CD14-positive monocyte (primary cell): ENCODE results near the gene CHPT1. TPM values are rescaled to one million over a fixed set of nuclear protein-coding genes. Genes with fewer than 3 reads are reported as not detected.

Source experiments
- DNase-seq, 3 donors: peaks; one replicate each; pipeline ENCODE4 v3.0.0-alpha.2; 2011 to 2022
- H2AFZ ChIP-seq: 2 replicates; pipeline ENCODE4 v1.6.0; 2012; ENCODE audit warnings: mild to moderate bottlenecking, low read depth, low read length, inconsistent platforms; ENCODE audit not compliant: insufficient read depth, poor library complexity, severe bottlenecking
- H3K27ac ChIP-seq, 2 donors: 1 replicate in 1 of 2; 2 replicates in 1 of 2; pipeline ENCODE4 v1.5.1; 2012 to 2013; ENCODE audit warnings: low read length in 2 of 2, control low read depth in 1 of 2, inconsistent platforms in 1 of 2, low read depth in 1 of 2, mild to moderate bottlenecking in 1 of 2
- H3K27me3 ChIP-seq, 2 donors: one replicate each; pipeline versions ENCODE4 v1.6.0 to v1.6.1; 2011 to 2013; ENCODE audit warnings: low read length in 2 of 2; ENCODE audit not compliant: control insufficient read depth in 2 of 2, insufficient read depth in 2 of 2
- H3K36me3 ChIP-seq, 2 donors: replicated peaks in 1 of 2; 1 replicate in 1 of 2; 2 replicates in 1 of 2; pipeline versions ENCODE4 v1.5.1 to v1.6.1; 2012 to 2013; ENCODE audit warnings: low read length in 2 of 2, control low read depth in 1 of 2, inconsistent platforms in 1 of 2, mild to moderate bottlenecking in 1 of 2; ENCODE audit not compliant: insufficient read depth in 2 of 2, control insufficient read depth in 1 of 2
- H3K4me1 ChIP-seq, 2 donors: 1 replicate in 1 of 2; 2 replicates in 1 of 2; pipeline versions ENCODE4 v1.5.1 to v1.6.1; 2012 to 2013; ENCODE audit warnings: low read length in 2 of 2, control low read depth in 1 of 2, inconsistent platforms in 1 of 2, mild to moderate bottlenecking in 1 of 2, moderate library complexity in 1 of 2; ENCODE audit not compliant: insufficient read depth in 2 of 2, control insufficient read depth in 1 of 2
- H3K4me2 ChIP-seq: replicated peaks from 2 replicates; pipeline ENCODE3; 2012; ENCODE audit warnings: low read length, moderate library complexity, mild to moderate bottlenecking; ENCODE audit not compliant: poor library complexity, severe bottlenecking; ENCODE audit errors: extremely low read depth
- H3K4me3 ChIP-seq, 3 experiments: fragments of 200-600 bp in 1 of 3; sonication (generic) in 1 of 3; replicated peaks in 1 of 3; 1 replicate in 2 of 3; 2 replicates in 1 of 3; pipeline ENCODE4 v1.5.1; 2011 to 2013; ENCODE audit warnings: low read length in 3 of 3, mild to moderate bottlenecking in 3 of 3, control low read depth in 2 of 3, low read depth in 2 of 3, inconsistent platforms in 1 of 3, moderate library complexity in 1 of 3
- H3K79me2 ChIP-seq: 2 replicates; pipeline ENCODE4 v1.6.0; 2012; ENCODE audit warnings: mild to moderate bottlenecking, control low read depth, inconsistent platforms, low read length, moderate library complexity; ENCODE audit not compliant: insufficient read depth
- H3K9ac ChIP-seq: 2 replicates; pipeline ENCODE4 v1.6.0; 2017; ENCODE audit warnings: low read length, mild to moderate bottlenecking; ENCODE audit not compliant: insufficient read depth, poor library complexity, severe bottlenecking
- H3K9me3 ChIP-seq, 2 donors: replicated peaks in 1 of 2; 1 replicate in 1 of 2; 2 replicates in 1 of 2; pipeline versions ENCODE4 v1.5.1 to v1.6.1; 2012 to 2013; ENCODE audit warnings: low read length in 2 of 2, control low read depth in 1 of 2; ENCODE audit not compliant: control insufficient read depth in 1 of 2, insufficient read depth in 1 of 2
- H4K20me1 ChIP-seq: 2 replicates; pipeline ENCODE4 v1.6.0; 2012; ENCODE audit warnings: mild to moderate bottlenecking, low read length, control low read depth, moderate library complexity; ENCODE audit not compliant: insufficient read depth
- H3K27ac Mint-ChIP-seq, 7 donors: one replicate each; pipeline ENCODE4 v1.8.0; 2020; ENCODE audit warnings: mild to moderate bottlenecking in 7 of 7, mixed read lengths in 7 of 7, moderate library complexity in 6 of 7, inconsistent platforms in 2 of 7
- H3K27me3 Mint-ChIP-seq, 3 donors: one replicate each; pipeline ENCODE4 v1.8.0; 2021 to 2022; ENCODE audit warnings: low read depth in 3 of 3, mild to moderate bottlenecking in 3 of 3, mixed read lengths in 3 of 3, moderate library complexity in 3 of 3, inconsistent platforms in 1 of 3
- H3K36me3 Mint-ChIP-seq, 2 donors: one replicate each; pipeline ENCODE4 v1.8.0; 2020; ENCODE audit warnings: mixed read lengths in 2 of 2, inconsistent platforms in 1 of 2, mild to moderate bottlenecking in 1 of 2
- H3K4me1 Mint-ChIP-seq: one replicate; pipeline ENCODE4 v1.8.0; 2020; ENCODE audit warnings: mild to moderate bottlenecking, mixed read lengths
- H3K4me3 Mint-ChIP-seq, 2 donors: one replicate each; pipeline ENCODE4 v1.8.0; 2020; ENCODE audit warnings: mild to moderate bottlenecking in 2 of 2, mixed read lengths in 2 of 2, moderate library complexity in 1 of 2
- H3K9me3 Mint-ChIP-seq, 7 donors: one replicate each; pipeline ENCODE4 v1.8.0; 2020 to 2022; ENCODE audit warnings: mixed read lengths in 7 of 7, mild to moderate bottlenecking in 6 of 7, moderate library complexity in 6 of 7, inconsistent platforms in 2 of 7
- WGBS: methylation state at CpG from one replicate; pipeline ENCODE4 v1.1.5; 2013; ENCODE audit warnings: missing lambda C conversion rate; ENCODE audit not compliant: insufficient coverage; 5-methylcytosine and 5-hydroxymethylcytosine counted together
- intact Hi-C, 2 donors: fragments of 100-400 bp; cut with micrococcal nuclease; formaldehyde crosslinking; loops; one replicate each; pipeline versions ENCODE4 v1.15.0 to v1.15.1; 2023
- polyA plus RNA-seq, 3 donors: library from polyadenylated mRNA; depleted of rRNA in 1 of 3; unstranded in 2 of 3; stranded (reverse) in 1 of 3; fragments of 300-500 nt in 2 of 3; fragments of >200 nt in 1 of 3; fragmentation: Illumina TruSeq in 2 of 3; gene quantifications; 1 replicate in 2 of 3; 2 replicates in 1 of 3; pipeline ENCODE4 v1.2.3, GENCODE V29; 2012 to 2021
- TF ChIP-seq, protein P1 (sequence below): fragments of 200-600 bp; IDR thresholded peaks from one replicate; pipeline ENCODE4 v1.8.0; 2022; ENCODE audit warnings: antibody characterized with exemption, mild to moderate bottlenecking

The CHPT1 gene
- polyA plus RNA-seq, 3 donors: 30.9 to 92.7 (median 36.7) TPM

DNA sequence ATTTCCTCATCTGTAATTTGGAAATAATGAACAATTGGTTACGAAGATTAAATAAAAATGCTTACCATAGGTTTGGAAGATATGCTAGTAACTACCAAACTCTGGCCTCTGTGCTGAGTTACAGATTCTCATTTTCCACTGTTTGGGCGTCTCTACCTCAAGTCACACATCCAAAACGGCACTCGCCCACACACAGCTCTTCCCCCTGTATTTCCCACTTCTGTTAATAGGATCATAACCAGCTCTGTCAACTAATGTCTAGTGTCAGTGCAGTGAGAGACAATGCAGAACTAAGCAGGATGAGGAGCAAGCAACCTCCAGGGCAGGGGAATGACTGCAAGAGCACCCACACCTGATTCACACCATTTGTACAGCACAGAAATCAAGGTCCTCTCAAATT, 52.7 kb downstream of the CHPT1 start:
- intact Hi-C loops: no loop called here
- TF ChIP-seq, protein P1, sequence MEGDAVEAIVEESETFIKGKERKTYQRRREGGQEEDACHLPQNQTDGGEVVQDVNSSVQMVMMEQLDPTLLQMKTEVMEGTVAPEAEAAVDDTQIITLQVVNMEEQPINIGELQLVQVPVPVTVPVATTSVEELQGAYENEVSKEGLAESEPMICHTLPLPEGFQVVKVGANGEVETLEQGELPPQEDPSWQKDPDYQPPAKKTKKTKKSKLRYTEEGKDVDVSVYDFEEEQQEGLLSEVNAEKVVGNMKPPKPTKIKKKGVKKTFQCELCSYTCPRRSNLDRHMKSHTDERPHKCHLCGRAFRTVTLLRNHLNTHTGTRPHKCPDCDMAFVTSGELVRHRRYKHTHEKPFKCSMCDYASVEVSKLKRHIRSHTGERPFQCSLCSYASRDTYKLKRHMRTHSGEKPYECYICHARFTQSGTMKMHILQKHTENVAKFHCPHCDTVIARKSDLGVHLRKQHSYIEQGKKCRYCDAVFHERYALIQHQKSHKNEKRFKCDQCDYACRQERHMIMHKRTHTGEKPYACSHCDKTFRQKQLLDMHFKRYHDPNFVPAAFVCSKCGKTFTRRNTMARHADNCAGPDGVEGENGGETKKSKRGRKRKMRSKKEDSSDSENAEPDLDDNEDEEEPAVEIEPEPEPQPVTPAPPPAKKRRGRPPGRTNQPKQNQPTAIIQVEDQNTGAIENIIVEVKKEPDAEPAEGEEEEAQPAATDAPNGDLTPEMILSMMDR: no peak
- Histone ChIP-seq H3K9ac (no peak overlapping the region), H2AFZ (no peak overlapping the region), H3K27ac (no peak overlapping the region), H3K4me2 (no peak overlapping the region), H3K4me1 (peaks cover 9 to 16% of the 10 kb centered on the region in 2 donors), H3K9me3 (no peaks in the 10 kb centered on the region), H3K36me3 (peaks cover 67 to 91% of the 10 kb centered on the region in 2 donors), H3K27me3 (no peaks in the 10 kb centered on the region), H3K79me2 (no peaks in the 10 kb centered on the region), H4K20me1 (no peaks in the 10 kb centered on the region), H3K4me3 (no peak overlapping the region)
- no peaks in the 10 kb centered on the region for H3K27me3 Mint-ChIP-seq
- no peak overlapping the region for H3K4me3 Mint-ChIP-seq
- peaks cover 0 to 2% (median 0%) of the 10 kb centered on the region in 7 donors for H3K9me3 Mint-ChIP-seq
- WGBS: 100% methylated on average over 1 of the region's 4 CpGs
- H3K4me1 Mint-ChIP-seq: peaks cover 14% of the 10 kb centered on the region
- H3K36me3 Mint-ChIP-seq: peaks cover 74 to 83% of the 10 kb centered on the region in 2 donors
- no peak for DNase-seq
- H3K27ac Mint-ChIP-seq: no peak overlapping the region

DNA sequence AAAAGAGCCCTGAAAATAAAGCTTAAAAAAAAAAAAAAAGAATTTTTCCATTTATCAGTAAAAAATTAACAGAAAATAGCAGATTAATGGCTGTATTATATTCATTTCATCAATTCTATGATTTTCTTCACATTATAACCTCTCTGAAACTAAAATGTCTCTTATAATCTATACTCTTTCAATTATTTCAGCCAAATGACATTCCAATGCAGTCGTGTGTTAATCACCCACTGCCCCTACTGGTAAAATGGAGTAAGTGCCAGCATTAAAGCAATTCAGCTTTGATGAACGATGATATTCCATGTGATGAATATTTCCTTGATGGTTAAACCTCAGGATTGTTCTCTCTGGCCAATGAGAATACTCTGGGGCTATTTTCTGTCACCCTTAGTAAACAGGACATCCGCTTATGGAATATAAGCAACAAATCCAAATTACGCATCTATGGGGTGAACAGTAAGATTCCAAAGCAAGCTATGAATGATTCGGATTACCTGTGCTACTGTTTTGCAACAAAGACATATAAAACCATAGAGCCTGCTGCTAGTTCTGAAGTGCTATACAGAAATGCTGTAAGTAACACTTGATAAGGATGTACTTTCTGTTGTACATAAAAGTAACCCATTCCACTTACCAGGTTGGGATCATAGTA, 62.1 kb downstream of the CHPT1 start:
- H3K4me1 Mint-ChIP-seq: peaks cover 28% of the 10 kb centered on the region
- peaks cover 41 to 73% of the 10 kb centered on the region in 2 donors for H3K36me3 ChIP-seq
- no peak overlapping the region for H2AFZ ChIP-seq
- no peaks in the 10 kb centered on the region for H3K27me3 ChIP-seq
- 100% methylated on average over 3 of the region's 5 CpGs for WGBS
- H3K27me3 Mint-ChIP-seq: no peaks in the 10 kb centered on the region
- H3K36me3 Mint-ChIP-seq: peaks cover 42 to 54% of the 10 kb centered on the region in 2 donors
- H3K27ac Mint-ChIP-seq: no peak overlapping the region
- peaks cover 31 to 36% of the 10 kb centered on the region in 2 donors for H3K4me1 ChIP-seq
- no peak overlapping the region for H3K4me2 ChIP-seq
- no peak overlapping the region for H3K4me3 ChIP-seq
- no peaks in the 10 kb centered on the region for H3K9me3 Mint-ChIP-seq
- no peak overlapping the region for H3K27ac ChIP-seq
- no peak overlapping the region for H3K9ac ChIP-seq
- no peak overlapping the region for H3K4me3 Mint-ChIP-seq
- DNase-seq: peak in 2 of 3 donors; percentile 27 to 43
- intact Hi-C loops: no loop called here
- H3K79me2 ChIP-seq: no peaks in the 10 kb centered on the region
- TF ChIP-seq, protein P1: peak; percentile 79
- no peaks in the 10 kb centered on the region for H4K20me1 ChIP-seq
- no peaks in the 10 kb centered on the region for H3K9me3 ChIP-seq
